SK-N-SH (cell line): ENCODE measurements around the gene MTPN. TPM values are rescaled to one million over a fixed set of nuclear protein-coding genes. Genes with fewer than 3 reads are reported as not detected.

ENCODE experiments used
- CTCF ChIA-PET: fragments of 300-600, 350-600 bp; formaldehyde crosslinking; extraction: SDS; loops from one replicate; lab custom pipeline; 2021; lab: Yijun Ruan, JAX
- POLR2A ChIA-PET: fragments of 350-600 bp; sonication (Branson Sonifier 250); formaldehyde crosslinking; extraction: SDS; loops from one replicate; lab custom pipeline; 2020; ENCODE audit warnings: antibody characterized with exemption, inconsistent platforms; lab: Yijun Ruan, JAX
- DNase-seq: peaks from one replicate; pipeline ENCODE4 v3.0.0; 2012
- H2AFZ ChIP-seq: fragments of 200-600 bp; sonication (generic); 2 replicates; pipeline ENCODE4 v1.8.1; 2016; ENCODE audit warnings: antibody characterized with exemption, mild to moderate bottlenecking, low read depth
- H3F3A ChIP-seq: fragments of 200-600 bp; sonication (generic); replicated peaks from 2 replicates; pipeline ENCODE3; 2016; ENCODE audit warnings: antibody characterized with exemption, mild to moderate bottlenecking; ENCODE audit not compliant: insufficient read depth
- H3K27ac ChIP-seq, 2 experiments: fragments of 200-500 bp in 1 of 2; fragments of 200-600 bp in 1 of 2; sonication (Bioruptor generic) in 1 of 2; sonication (generic), shearing (Covaris generic) in 1 of 2; 2 replicates each; pipeline versions ENCODE4 v1.5.1 to v1.6.1; 2014 to 2016; ENCODE audit warnings: low read depth in 2 of 2, inconsistent platforms in 1 of 2, low read length in 1 of 2, mild to moderate bottlenecking in 1 of 2, mixed read lengths in 1 of 2
- H3K27me3 ChIP-seq: fragments of 200-600 bp; sonication (generic), shearing (Covaris generic); 2 replicates; pipeline ENCODE4 v1.6.1; 2016; ENCODE audit warnings: mixed run types; ENCODE audit not compliant: insufficient read depth
- H3K36me3 ChIP-seq, 2 experiments: fragments of 200-500 bp in 1 of 2; fragments of 200-600 bp in 1 of 2; sonication (Bioruptor generic) in 1 of 2; sonication (generic) in 1 of 2; replicated peaks in 1 of 2; 2 replicates each; pipeline versions ENCODE3 to v1.5.1; 2014 to 2016; ENCODE audit warnings: low read length in 1 of 2, mild to moderate bottlenecking in 1 of 2; ENCODE audit not compliant: insufficient read depth in 2 of 2, control insufficient read depth in 1 of 2
- H3K4me1 ChIP-seq, 2 experiments: fragments of 200-500 bp in 1 of 2; fragments of 200-600 bp in 1 of 2; sonication (Bioruptor generic) in 1 of 2; sonication (generic), shearing (Covaris generic) in 1 of 2; 2 replicates each; pipeline versions ENCODE4 v1.5.1 to v1.6.1; 2014 to 2016; ENCODE audit warnings: low read depth in 1 of 2, low read length in 1 of 2, mixed run types in 1 of 2; ENCODE audit not compliant: insufficient read depth in 2 of 2, control insufficient read depth in 1 of 2
- H3K4me2 ChIP-seq: fragments of 200-600 bp; sonication (generic), shearing (Covaris generic); 2 replicates; pipeline ENCODE4 v1.6.1; 2017; ENCODE audit warnings: mixed run types
- H3K4me3 ChIP-seq, 2 experiments: fragments of 200-500 bp in 1 of 2; fragments of 200-600 bp in 1 of 2; sonication (Bioruptor generic) in 1 of 2; sonication (generic), shearing (Covaris generic) in 1 of 2; 2 replicates each; pipeline versions ENCODE4 v1.5.1 to v1.8.1; 2014 to 2016; ENCODE audit warnings: low read depth in 2 of 2, inconsistent platforms in 1 of 2, low read length in 1 of 2, mild to moderate bottlenecking in 1 of 2, mixed read lengths in 1 of 2, moderate library complexity in 1 of 2
- H3K79me2 ChIP-seq: fragments of 200-600 bp; sonication (generic); 2 replicates; pipeline ENCODE4 v1.8.1; 2017; ENCODE audit warnings: mild to moderate bottlenecking; ENCODE audit not compliant: insufficient read depth
- H3K9ac ChIP-seq: fragments of 200-600 bp; sonication (generic); 2 replicates; pipeline ENCODE4 v1.6.1; 2017; ENCODE audit warnings: mixed run types
- H3K9me2 ChIP-seq: fragments of 200-600 bp; sonication (generic); 2 replicates; pipeline ENCODE4 v1.6.1; 2017; ENCODE audit warnings: mixed run types
- H3K9me3 ChIP-seq: fragments of 200-600 bp; sonication (generic); 2 replicates; pipeline ENCODE4 v1.6.1; 2017; ENCODE audit warnings: mixed run types, mild to moderate bottlenecking, moderate library complexity
- H4K20me1 ChIP-seq: fragments of 200-600 bp; sonication (generic); 2 replicates; pipeline ENCODE4 v1.6.1; 2017; ENCODE audit warnings: mild to moderate bottlenecking, mixed run types; ENCODE audit not compliant: insufficient read depth
- FOXJ3 ChIP-seq: sonication (generic); formaldehyde crosslinking; IDR thresholded peaks from 2 replicates; pipeline ENCODE4 v1.5.1; 2020; ENCODE audit warnings: mild to moderate bottlenecking, missing genetic modification reagents
- MEF2A ChIP-seq: IDR thresholded peaks from 2 replicates; pipeline ENCODE4 v1.4.0; 2012; ENCODE audit warnings: low read depth, borderline replicate concordance
- NFIC ChIP-seq: IDR thresholded peaks from 2 replicates; pipeline ENCODE4 v1.4.0; 2012; ENCODE audit warnings: borderline replicate concordance
- RFX5 ChIP-seq: IDR thresholded peaks from 2 replicates; pipeline ENCODE4 v1.6.1; 2012; ENCODE audit warnings: mild to moderate bottlenecking, improper control_type of control experiment, low read length
- RXRA ChIP-seq: IDR thresholded peaks from 2 replicates; pipeline ENCODE4 v1.4.0; 2012; ENCODE audit warnings: low read depth, mild to moderate bottlenecking, borderline replicate concordance
- SMC3 ChIP-seq: IDR thresholded peaks from 2 replicates; pipeline ENCODE4 v1.6.1; 2012; ENCODE audit warnings: low read depth, low read length, improper control_type of control experiment
- WGBS: methylation state at CpG from one replicate; pipeline ENCODE4 v1.1.6; 2017; ENCODE audit warnings: low lambda C conversion rate; 5-methylcytosine and 5-hydroxymethylcytosine counted together
- polyA plus RNA-seq, 3 experiments: library from polyadenylated mRNA; depleted of rRNA; stranded (reverse); fragments of >200 nt; gene quantifications; 2 replicates each; pipeline ENCODE4 v1.2.3, GENCODE V29; 2012
- TF ChIP-seq, protein P1 (sequence below): IDR thresholded peaks from 2 replicates; pipeline ENCODE4 v1.4.0; 2012; ENCODE audit warnings: low read depth
- TF ChIP-seq, protein P2 (sequence below): IDR thresholded peaks from 2 replicates; pipeline ENCODE4 v1.4.0; 2012; ENCODE audit warnings: low read depth, borderline replicate concordance
- TF ChIP-seq, protein P3 (sequence below): IDR thresholded peaks from 2 replicates; pipeline ENCODE4 v1.6.1; 2012; ENCODE audit warnings: mild to moderate bottlenecking, low read depth, low read length, moderate library complexity

MTPN gene
- polyA plus RNA-seq, 1 of the 3 experiments (the other 2 are of a cell fraction), result 135 TPM

DNA sequence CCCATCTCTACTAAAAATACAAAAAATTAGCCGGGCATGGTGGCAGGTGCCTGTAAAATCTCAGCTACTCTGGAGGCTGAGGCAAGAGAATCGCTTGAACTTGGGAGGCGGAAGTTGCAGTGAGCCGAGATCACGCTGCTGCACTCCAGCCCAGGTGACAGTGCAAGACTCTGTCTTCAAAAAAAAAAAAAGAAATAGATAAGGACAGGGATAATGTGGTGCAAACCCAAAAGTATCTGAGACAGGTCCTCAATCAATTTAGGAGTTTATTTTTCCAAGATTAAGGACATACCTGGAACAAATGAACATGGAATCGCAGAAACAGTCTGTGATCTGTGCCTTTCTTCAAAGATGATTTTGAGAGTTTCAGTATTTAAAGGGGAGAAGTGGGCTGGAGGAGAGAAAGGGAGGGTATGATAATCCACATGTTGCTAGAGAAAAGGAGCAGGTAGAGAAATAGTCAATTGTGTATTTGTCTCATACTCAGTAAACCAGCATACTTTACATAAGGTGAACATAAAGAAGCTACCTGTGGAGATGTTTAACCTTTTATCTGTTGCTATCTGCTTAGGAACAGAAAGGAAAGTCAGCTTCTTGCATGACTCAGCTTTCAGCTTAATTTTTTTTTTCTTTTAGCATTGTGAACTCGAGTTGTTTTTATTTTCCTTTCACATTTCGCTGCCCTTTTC lies 4.9 kb upstream of the MTPN start:
- H3K9me2 ChIP-seq, result no peaks in the 10 kb centered on the region
- no peak overlapping the region for H3K4me3 ChIP-seq
- 0 out of 2 replicates have a peak, but pooled peaks cover 4% of the 10 kb centered on the region for H3K9me3 ChIP-seq
- H3K27me3 ChIP-seq, result no peaks in the 10 kb centered on the region
- peaks cover 3 to 22% of the 10 kb centered on the region in 2 experiments; a peak in 3 of 4 replicates for H3K4me1 ChIP-seq
- CTCF ChIA-PET, result interaction anchor here (0.6 to 0.7 kb wide), 3 partner anchors 269 to 654 kb away, joined by 3 read pairs; no protein-coding TSS in a partner anchor
- H3K4me2 ChIP-seq, result no peak overlapping the region
- peaks cover 27% of the 10 kb centered on the region for H3F3A ChIP-seq
- no peaks in the 10 kb centered on the region for H3K36me3 ChIP-seq
- peak overlapping the region in 1 of 2 experiments; percentile 93; a peak in 1 of 4 replicates for H3K27ac ChIP-seq
- POLR2A ChIA-PET, result no interaction called here
- TF ChIP-seq, protein P1, sequence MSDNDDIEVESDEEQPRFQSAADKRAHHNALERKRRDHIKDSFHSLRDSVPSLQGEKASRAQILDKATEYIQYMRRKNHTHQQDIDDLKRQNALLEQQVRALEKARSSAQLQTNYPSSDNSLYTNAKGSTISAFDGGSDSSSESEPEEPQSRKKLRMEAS, result no peak
- TF ChIP-seq RFX5 (no peak), SMC3 (no peak), FOXJ3 (CRISPR knock-in tag) (no peak), NFIC (no peak), RXRA (no peak), MEF2A (no peak)
- TF ChIP-seq, protein P2, sequence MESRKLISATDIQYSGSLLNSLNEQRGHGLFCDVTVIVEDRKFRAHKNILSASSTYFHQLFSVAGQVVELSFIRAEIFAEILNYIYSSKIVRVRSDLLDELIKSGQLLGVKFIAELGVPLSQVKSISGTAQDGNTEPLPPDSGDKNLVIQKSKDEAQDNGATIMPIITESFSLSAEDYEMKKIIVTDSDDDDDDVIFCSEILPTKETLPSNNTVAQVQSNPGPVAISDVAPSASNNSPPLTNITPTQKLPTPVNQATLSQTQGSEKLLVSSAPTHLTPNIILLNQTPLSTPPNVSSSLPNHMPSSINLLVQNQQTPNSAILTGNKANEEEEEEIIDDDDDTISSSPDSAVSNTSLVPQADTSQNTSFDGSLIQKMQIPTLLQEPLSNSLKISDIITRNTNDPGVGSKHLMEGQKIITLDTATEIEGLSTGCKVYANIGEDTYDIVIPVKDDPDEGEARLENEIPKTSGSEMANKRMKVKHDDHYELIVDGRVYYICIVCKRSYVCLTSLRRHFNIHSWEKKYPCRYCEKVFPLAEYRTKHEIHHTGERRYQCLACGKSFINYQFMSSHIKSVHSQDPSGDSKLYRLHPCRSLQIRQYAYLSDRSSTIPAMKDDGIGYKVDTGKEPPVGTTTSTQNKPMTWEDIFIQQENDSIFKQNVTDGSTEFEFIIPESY, result no peak
- TF ChIP-seq, protein P3, sequence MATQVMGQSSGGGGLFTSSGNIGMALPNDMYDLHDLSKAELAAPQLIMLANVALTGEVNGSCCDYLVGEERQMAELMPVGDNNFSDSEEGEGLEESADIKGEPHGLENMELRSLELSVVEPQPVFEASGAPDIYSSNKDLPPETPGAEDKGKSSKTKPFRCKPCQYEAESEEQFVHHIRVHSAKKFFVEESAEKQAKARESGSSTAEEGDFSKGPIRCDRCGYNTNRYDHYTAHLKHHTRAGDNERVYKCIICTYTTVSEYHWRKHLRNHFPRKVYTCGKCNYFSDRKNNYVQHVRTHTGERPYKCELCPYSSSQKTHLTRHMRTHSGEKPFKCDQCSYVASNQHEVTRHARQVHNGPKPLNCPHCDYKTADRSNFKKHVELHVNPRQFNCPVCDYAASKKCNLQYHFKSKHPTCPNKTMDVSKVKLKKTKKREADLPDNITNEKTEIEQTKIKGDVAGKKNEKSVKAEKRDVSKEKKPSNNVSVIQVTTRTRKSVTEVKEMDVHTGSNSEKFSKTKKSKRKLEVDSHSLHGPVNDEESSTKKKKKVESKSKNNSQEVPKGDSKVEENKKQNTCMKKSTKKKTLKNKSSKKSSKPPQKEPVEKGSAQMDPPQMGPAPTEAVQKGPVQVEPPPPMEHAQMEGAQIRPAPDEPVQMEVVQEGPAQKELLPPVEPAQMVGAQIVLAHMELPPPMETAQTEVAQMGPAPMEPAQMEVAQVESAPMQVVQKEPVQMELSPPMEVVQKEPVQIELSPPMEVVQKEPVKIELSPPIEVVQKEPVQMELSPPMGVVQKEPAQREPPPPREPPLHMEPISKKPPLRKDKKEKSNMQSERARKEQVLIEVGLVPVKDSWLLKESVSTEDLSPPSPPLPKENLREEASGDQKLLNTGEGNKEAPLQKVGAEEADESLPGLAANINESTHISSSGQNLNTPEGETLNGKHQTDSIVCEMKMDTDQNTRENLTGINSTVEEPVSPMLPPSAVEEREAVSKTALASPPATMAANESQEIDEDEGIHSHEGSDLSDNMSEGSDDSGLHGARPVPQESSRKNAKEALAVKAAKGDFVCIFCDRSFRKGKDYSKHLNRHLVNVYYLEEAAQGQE, result no peak
- TF ChIP-seq, all 33 proteins: peak for 0
- peaks cover 1% of the 10 kb centered on the region; the same call in 1 of the 2 replicates for H3K79me2 ChIP-seq
- H3K9ac ChIP-seq, result no peak overlapping the region
- no peaks in the 10 kb centered on the region for H4K20me1 ChIP-seq
- 84% methylated on average over 8 of the region's 8 CpGs for WGBS
- no peak for DNase-seq
- H2AFZ ChIP-seq, result peak overlapping the region; percentile 84; the same call in 1 of the 2 replicates
